Measurements from ENCODE around the gene ERGIC1.

- TF ChIP-seq, protein P1, sequence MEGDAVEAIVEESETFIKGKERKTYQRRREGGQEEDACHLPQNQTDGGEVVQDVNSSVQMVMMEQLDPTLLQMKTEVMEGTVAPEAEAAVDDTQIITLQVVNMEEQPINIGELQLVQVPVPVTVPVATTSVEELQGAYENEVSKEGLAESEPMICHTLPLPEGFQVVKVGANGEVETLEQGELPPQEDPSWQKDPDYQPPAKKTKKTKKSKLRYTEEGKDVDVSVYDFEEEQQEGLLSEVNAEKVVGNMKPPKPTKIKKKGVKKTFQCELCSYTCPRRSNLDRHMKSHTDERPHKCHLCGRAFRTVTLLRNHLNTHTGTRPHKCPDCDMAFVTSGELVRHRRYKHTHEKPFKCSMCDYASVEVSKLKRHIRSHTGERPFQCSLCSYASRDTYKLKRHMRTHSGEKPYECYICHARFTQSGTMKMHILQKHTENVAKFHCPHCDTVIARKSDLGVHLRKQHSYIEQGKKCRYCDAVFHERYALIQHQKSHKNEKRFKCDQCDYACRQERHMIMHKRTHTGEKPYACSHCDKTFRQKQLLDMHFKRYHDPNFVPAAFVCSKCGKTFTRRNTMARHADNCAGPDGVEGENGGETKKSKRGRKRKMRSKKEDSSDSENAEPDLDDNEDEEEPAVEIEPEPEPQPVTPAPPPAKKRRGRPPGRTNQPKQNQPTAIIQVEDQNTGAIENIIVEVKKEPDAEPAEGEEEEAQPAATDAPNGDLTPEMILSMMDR (IDR thresholded peaks at IDR 0.05), result no peak
- peak in 1 of 2 donors; percentile 3 for TF ChIP-seq POLR2A (IDR thresholded peaks at IDR 0.05)
These were observed 30.7 kb downstream of the ERGIC1 start for GRCh38 chr5:172864747-172865146.

All from thyroid gland (tissue), 4 donors.